ENCODE results near the gene RGS6. TPM values are rescaled to one million over a fixed set of nuclear protein-coding genes. Genes with fewer than 3 reads are reported as not detected.
A peak's percentile ranks its signal among the peaks of the same experiment; 100 is the strongest.
"Not testable (repeated sequence)": the region's sequence is repeated elsewhere in the genome, so short reads cannot be mapped to it uniquely, and the experiment has no call there.

Gene RGS6
- total RNA-seq, result 5.2 TPM

- H3K27me3 ChIP-seq (ENCODE audit: control insufficient read depth in 3 of 3, insufficient read depth in 3 of 3, low read length in 3 of 3), result peaks cover 10 to 15% (median 13%) of the 10 kb centered on the region in 3 donors
- H3K9ac ChIP-seq (ENCODE audit: low read depth in 1 of 3, low read length in 3 of 3), result peak within 1 kb of the TSS in 1 of 3 donors; percentile 63
- no peaks in the 10 kb centered on the region for H3K9me3 ChIP-seq (ENCODE audit: control insufficient read depth in 3 of 3, low read length in 3 of 3)
- peaks cover 4 to 5% (median 4%) of the 10 kb centered on the region in 3 donors for H3K4me1 ChIP-seq (ENCODE audit: control insufficient read depth in 3 of 3, insufficient read depth in 3 of 3, low read length in 3 of 3)
- no peaks in the 10 kb centered on the region for H3K36me3 ChIP-seq (ENCODE audit: control insufficient read depth in 3 of 3, insufficient read depth in 3 of 3, low read length in 3 of 3)
- H3K4me3 ChIP-seq (ENCODE audit: low read length in 3 of 3), result peak within 1 kb of the TSS; percentile 42 to 63 (median 50)
- H3K27ac ChIP-seq (ENCODE audit: low read depth, low read length), result no peak within 1 kb of the TSS
These were observed at the start of gene RGS6 for GRCh38 chr14:71932229-71932981. RGS6 (plus strand) TSS chr14:71932429.

GRCh38 chr14:71883094-71883493 lies 49.1 kb upstream of the RGS6 start:
- Histone ChIP-seq H3K36me3 (ENCODE audit: control insufficient read depth in 3 of 3, insufficient read depth in 3 of 3, low read length in 3 of 3) (no peaks in the 10 kb centered on the region), H3K9ac (ENCODE audit: low read depth in 1 of 3, low read length in 3 of 3) (no peak overlapping the region), H3K27me3 (ENCODE audit: control insufficient read depth in 3 of 3, insufficient read depth in 3 of 3, low read length in 3 of 3) (no peaks in the 10 kb centered on the region), H3K27ac (ENCODE audit: low read depth, low read length) (no peak overlapping the region), H3K4me3 (ENCODE audit: low read length in 3 of 3) (no peak overlapping the region), H3K9me3 (ENCODE audit: control insufficient read depth in 3 of 3, low read length in 3 of 3) (no peaks in the 10 kb centered on the region), H3K4me1 (ENCODE audit: control insufficient read depth in 3 of 3, insufficient read depth in 3 of 3, low read length in 3 of 3) (no peaks in the 10 kb centered on the region)

GRCh38 chr14:71885301-71885700 lies 46.9 kb upstream of the RGS6 start:
- Histone ChIP-seq H3K27me3 (ENCODE audit: control insufficient read depth in 3 of 3, insufficient read depth in 3 of 3, low read length in 3 of 3) (no peaks in the 10 kb centered on the region), H3K27ac (ENCODE audit: low read depth, low read length) (no peak overlapping the region), H3K9me3 (ENCODE audit: control insufficient read depth in 3 of 3, low read length in 3 of 3) (no peaks in the 10 kb centered on the region), H3K36me3 (ENCODE audit: control insufficient read depth in 3 of 3, insufficient read depth in 3 of 3, low read length in 3 of 3) (no peaks in the 10 kb centered on the region), H3K4me3 (ENCODE audit: low read length in 3 of 3) (no peak overlapping the region), H3K4me1 (ENCODE audit: control insufficient read depth in 3 of 3, insufficient read depth in 3 of 3, low read length in 3 of 3) (no peaks in the 10 kb centered on the region), H3K9ac (ENCODE audit: low read depth in 1 of 3, low read length in 3 of 3) (no peak overlapping the region)

GRCh38 chr14:71887802-71888201 lies 44.4 kb upstream of the RGS6 start:
- not testable (repeated sequence) for H3K9ac ChIP-seq (ENCODE audit: low read depth in 1 of 3, low read length in 3 of 3); H3K4me1 ChIP-seq (ENCODE audit: control insufficient read depth in 3 of 3, insufficient read depth in 3 of 3, low read length in 3 of 3); H3K36me3 ChIP-seq (ENCODE audit: control insufficient read depth in 3 of 3, insufficient read depth in 3 of 3, low read length in 3 of 3); H3K9me3 ChIP-seq (ENCODE audit: control insufficient read depth in 3 of 3, low read length in 3 of 3); H3K4me3 ChIP-seq (ENCODE audit: low read length in 3 of 3); H3K27me3 ChIP-seq (ENCODE audit: control insufficient read depth in 3 of 3, insufficient read depth in 3 of 3, low read length in 3 of 3); H3K27ac ChIP-seq (ENCODE audit: low read depth, low read length)

- Histone ChIP-seq H3K9me3 (ENCODE audit: control insufficient read depth in 3 of 3, low read length in 3 of 3) (no peaks in the 10 kb centered on the region), H3K9ac (ENCODE audit: low read depth in 1 of 3, low read length in 3 of 3) (no peak overlapping the region), H3K36me3 (ENCODE audit: control insufficient read depth in 3 of 3, insufficient read depth in 3 of 3, low read length in 3 of 3) (no peaks in the 10 kb centered on the region), H3K27me3 (ENCODE audit: control insufficient read depth in 3 of 3, insufficient read depth in 3 of 3, low read length in 3 of 3) (no peaks in the 10 kb centered on the region), H3K4me3 (ENCODE audit: low read length in 3 of 3) (no peak overlapping the region), H3K27ac (ENCODE audit: low read depth, low read length) (no peak overlapping the region), H3K4me1 (ENCODE audit: control insufficient read depth in 3 of 3, insufficient read depth in 3 of 3, low read length in 3 of 3) (no peaks in the 10 kb centered on the region)
These were observed 41.7 kb upstream of the RGS6 start for GRCh38 chr14:71890541-71890940.

- H3K27me3 ChIP-seq (ENCODE audit: control insufficient read depth in 3 of 3, insufficient read depth in 3 of 3, low read length in 3 of 3), result no peaks in the 10 kb centered on the region
- no peak overlapping the region for H3K9ac ChIP-seq (ENCODE audit: low read depth in 1 of 3, low read length in 3 of 3)
- H3K4me1 ChIP-seq (ENCODE audit: control insufficient read depth in 3 of 3, insufficient read depth in 3 of 3, low read length in 3 of 3), result no peaks in the 10 kb centered on the region
- H3K36me3 ChIP-seq (ENCODE audit: control insufficient read depth in 3 of 3, insufficient read depth in 3 of 3, low read length in 3 of 3), result no peaks in the 10 kb centered on the region
- H3K9me3 ChIP-seq (ENCODE audit: control insufficient read depth in 3 of 3, low read length in 3 of 3), result no peaks in the 10 kb centered on the region
- H3K27ac ChIP-seq (ENCODE audit: low read depth, low read length), result no peak overlapping the region
- H3K4me3 ChIP-seq (ENCODE audit: low read length in 3 of 3), result no peak overlapping the region
These were observed 41.0 kb upstream of the RGS6 start for GRCh38 chr14:71891185-71891584.

GRCh38 chr14:71891970-71892369 lies 40.3 kb upstream of the RGS6 start:
- Histone ChIP-seq H3K27me3 (ENCODE audit: control insufficient read depth in 3 of 3, insufficient read depth in 3 of 3, low read length in 3 of 3) (no peaks in the 10 kb centered on the region), H3K27ac (ENCODE audit: low read depth, low read length) (no peak overlapping the region), H3K36me3 (ENCODE audit: control insufficient read depth in 3 of 3, insufficient read depth in 3 of 3, low read length in 3 of 3) (no peaks in the 10 kb centered on the region)

GRCh38 chr14:71905031-71905430 lies 27.2 kb upstream of the RGS6 start:
- no peak overlapping the region for H3K27ac ChIP-seq (ENCODE audit: low read depth, low read length)
- H3K4me1 ChIP-seq (ENCODE audit: control insufficient read depth in 3 of 3, insufficient read depth in 3 of 3, low read length in 3 of 3), result peaks cover 0 to 3% (median 0%) of the 10 kb centered on the region in 3 donors
- H3K4me3 ChIP-seq (ENCODE audit: low read length in 3 of 3), result no peak overlapping the region
- no peaks in the 10 kb centered on the region for H3K27me3 ChIP-seq (ENCODE audit: control insufficient read depth in 3 of 3, insufficient read depth in 3 of 3, low read length in 3 of 3)
- no peak overlapping the region for H3K9ac ChIP-seq (ENCODE audit: low read depth in 1 of 3, low read length in 3 of 3)
- H3K36me3 ChIP-seq (ENCODE audit: control insufficient read depth in 3 of 3, insufficient read depth in 3 of 3, low read length in 3 of 3), result no peaks in the 10 kb centered on the region
- H3K9me3 ChIP-seq (ENCODE audit: control insufficient read depth in 3 of 3, low read length in 3 of 3), result no peaks in the 10 kb centered on the region

More at GRCh38 chr14:71891970-71892369, 40.3 kb upstream of the RGS6 start:
- Histone ChIP-seq H3K4me3 (ENCODE audit: low read length in 3 of 3) (no peak overlapping the region), H3K9me3 (ENCODE audit: control insufficient read depth in 3 of 3, low read length in 3 of 3) (no peaks in the 10 kb centered on the region), H3K9ac (ENCODE audit: low read depth in 1 of 3, low read length in 3 of 3) (no peak overlapping the region), H3K4me1 (ENCODE audit: control insufficient read depth in 3 of 3, insufficient read depth in 3 of 3, low read length in 3 of 3) (no peaks in the 10 kb centered on the region)

GRCh38 chr14:71905860-71906259 lies 26.4 kb upstream of the RGS6 start:
- H3K4me3 ChIP-seq (ENCODE audit: low read length in 3 of 3), result no peak overlapping the region
- no peaks in the 10 kb centered on the region for H3K36me3 ChIP-seq (ENCODE audit: control insufficient read depth in 3 of 3, insufficient read depth in 3 of 3, low read length in 3 of 3)
- H3K27ac ChIP-seq (ENCODE audit: low read depth, low read length), result no peak overlapping the region
- no peak overlapping the region for H3K9ac ChIP-seq (ENCODE audit: low read depth in 1 of 3, low read length in 3 of 3)
- peaks cover 0 to 3% (median 0%) of the 10 kb centered on the region in 3 donors for H3K4me1 ChIP-seq (ENCODE audit: control insufficient read depth in 3 of 3, insufficient read depth in 3 of 3, low read length in 3 of 3)
- no peaks in the 10 kb centered on the region for H3K27me3 ChIP-seq (ENCODE audit: control insufficient read depth in 3 of 3, insufficient read depth in 3 of 3, low read length in 3 of 3)
- H3K9me3 ChIP-seq (ENCODE audit: control insufficient read depth in 3 of 3, low read length in 3 of 3), result no peaks in the 10 kb centered on the region

GRCh38 chr14:71907793-71908515 lies 24.3 kb upstream of the RGS6 start:
- peaks cover 0 to 3% (median 0%) of the 10 kb centered on the region in 3 donors for H3K4me1 ChIP-seq (ENCODE audit: control insufficient read depth in 3 of 3, insufficient read depth in 3 of 3, low read length in 3 of 3)
- H3K36me3 ChIP-seq (ENCODE audit: control insufficient read depth in 3 of 3, insufficient read depth in 3 of 3, low read length in 3 of 3), result no peaks in the 10 kb centered on the region
- H3K9me3 ChIP-seq (ENCODE audit: control insufficient read depth in 3 of 3, low read length in 3 of 3), result no peaks in the 10 kb centered on the region
- H3K9ac ChIP-seq (ENCODE audit: low read depth in 1 of 3, low read length in 3 of 3), result no peak overlapping the region
- no peaks in the 10 kb centered on the region for H3K27me3 ChIP-seq (ENCODE audit: control insufficient read depth in 3 of 3, insufficient read depth in 3 of 3, low read length in 3 of 3)
- H3K27ac ChIP-seq (ENCODE audit: low read depth, low read length), result no peak overlapping the region
- H3K4me3 ChIP-seq (ENCODE audit: low read length in 3 of 3), result no peak overlapping the region

Measured in skeletal muscle tissue (tissue), 4 donors.